ENCODE results near the gene APAF1.

DNA sequence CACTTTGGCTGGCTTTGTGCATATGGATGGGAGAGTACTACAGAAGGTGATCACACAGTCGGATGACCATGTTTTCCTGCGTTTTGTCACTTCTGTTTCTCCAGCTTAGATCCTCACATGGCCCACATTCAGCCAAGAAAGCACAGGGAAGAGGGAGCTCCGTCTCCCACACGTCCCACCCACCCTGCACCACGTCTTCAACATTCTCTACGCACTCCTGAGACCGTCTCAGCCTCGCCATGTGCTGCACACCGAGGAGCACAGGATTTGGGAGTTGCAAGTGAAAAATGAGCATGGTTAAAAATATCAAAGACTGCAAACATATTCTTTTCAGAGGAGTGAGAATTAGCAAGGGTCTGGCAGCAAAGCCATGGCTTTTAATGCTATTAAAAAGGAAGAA lies 122.2 kb downstream of the APAF1 start:
- TF ChIP-seq RAD51 (IDR thresholded peaks at IDR 0.05; ENCODE audit: borderline replicate concordance, low read depth) (no peak), MYC (IDR thresholded peaks at IDR 0.05; ENCODE audit: low read depth, low read length) (no peak), MYC (CRISPR knock-in tag; IDR thresholded peaks at IDR 0.05; ENCODE audit: borderline replicate concordance, low read depth) (no peak), SIX5 (IDR thresholded peaks at IDR 0.05; ENCODE audit: borderline replicate concordance in 1 of 2, insufficient read depth in 1 of 2, low read depth in 1 of 2, low read length in 2 of 2) (no peak)

Data from K562 (cell line).